ENCODE data around the gene KRT84. TPM values are rescaled to one million over a fixed set of nuclear protein-coding genes. Genes with fewer than 3 reads are reported as not detected.

Gene KRT84
- total and polyA plus RNA-seq, 9 of the 15 experiments (the other 6 are each of a cell fraction or from before 2014, with no cell fraction given), result not detected

DNA sequence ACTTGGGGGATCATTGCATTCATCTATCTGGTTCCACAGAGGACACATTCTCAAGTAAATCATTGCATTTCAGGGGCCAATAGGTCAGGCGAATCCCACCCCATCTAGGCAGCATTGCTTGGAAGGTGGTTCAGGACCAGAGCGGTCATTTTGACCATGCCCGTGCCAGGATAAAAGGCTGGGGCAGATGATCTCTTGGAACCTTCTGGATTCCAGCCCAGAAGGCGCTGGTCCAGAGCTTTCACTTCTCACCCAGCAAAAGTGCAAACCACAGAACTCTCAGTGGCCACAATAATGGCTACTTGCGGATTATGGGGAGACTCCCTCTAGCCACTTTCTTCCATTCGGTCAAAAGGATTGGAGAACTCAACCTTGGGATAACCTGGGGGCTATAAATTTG lies 17.6 kb downstream of the KRT84 start:
- Histone ChIP-seq H3K27ac (ENCODE audit: extremely low read depth, low read depth, low read length) (no peak overlapping the region), H3K79me2 (ENCODE audit: control insufficient read depth, insufficient read depth, low read length) (no peaks in the 10 kb centered on the region), H3K36me3 (ENCODE audit: control insufficient read depth, insufficient read depth, low read length) (no peaks in the 10 kb centered on the region), H3K9me3 (replicated peaks; ENCODE audit: control insufficient read depth, insufficient read depth, low read depth, low read length) (no peaks in the 10 kb centered on the region), H3K27me3 (ENCODE audit: control insufficient read depth in 2 of 2, insufficient read depth in 2 of 2, low read length in 2 of 2) (peaks cover 23 to 50% of the 10 kb centered on the region in 2 experiments; a peak in 4 of 5 replicates), H3K9me1 (ENCODE audit: control insufficient read depth, insufficient read depth, low read length) (no peaks in the 10 kb centered on the region), H3K9ac (ENCODE audit: insufficient read depth in 1 of 2, low read depth in 2 of 2, low read length in 2 of 2) (no peak overlapping the region), H2AFZ (ENCODE audit: low read depth, low read length) (no peak overlapping the region), H4K20me1 (replicated peaks; ENCODE audit: control insufficient read depth, insufficient read depth, low read length) (0 out of 2 replicates have a peak, but pooled peaks cover 5% of the 10 kb centered on the region), H3K4me3 (no peak overlapping the region), H3K4me2 (ENCODE audit: insufficient read depth, low read length) (no peak overlapping the region), H3K4me1 (replicated peaks in 1 of 2; ENCODE audit: control insufficient read depth in 2 of 2, insufficient read depth in 2 of 2, low read length in 2 of 2) (no peaks in the 10 kb centered on the region)
- ATAC-seq (no peak), DNase-seq (ENCODE audit: extremely low read depth in 1 of 4, low spot score in 3 of 4) (no peak), FAIRE-seq (no peak)
- ChIA-PET CTCF (ENCODE audit: low intra/inter-chr PET ratio) (no interaction called here), POLR2A (no interaction called here)
- TF ChIP-seq ZNF146 (CRISPR knock-in tag; IDR thresholded peaks at IDR 0.05; ENCODE audit: unreplicated experiment) (no peak), POLR2A (conservative IDR thresholded peaks at IDR 0.05) (no peak)
- in situ Hi-C loops (cut with MboI), result no loop called here
- intact Hi-C loops (cut with micrococcal nuclease), result loop anchor here (10.0 kb wide), 1 partner anchor 213 kb away; no protein-coding TSS in a partner anchor
- WGBS (ENCODE audit: insufficient coverage, low coverage, missing lambda C conversion rate), result under 1% methylated on average over 6 of the region's 6 CpGs
- BruUV-seq (replicated peaks), result no TSS peak

DNA sequence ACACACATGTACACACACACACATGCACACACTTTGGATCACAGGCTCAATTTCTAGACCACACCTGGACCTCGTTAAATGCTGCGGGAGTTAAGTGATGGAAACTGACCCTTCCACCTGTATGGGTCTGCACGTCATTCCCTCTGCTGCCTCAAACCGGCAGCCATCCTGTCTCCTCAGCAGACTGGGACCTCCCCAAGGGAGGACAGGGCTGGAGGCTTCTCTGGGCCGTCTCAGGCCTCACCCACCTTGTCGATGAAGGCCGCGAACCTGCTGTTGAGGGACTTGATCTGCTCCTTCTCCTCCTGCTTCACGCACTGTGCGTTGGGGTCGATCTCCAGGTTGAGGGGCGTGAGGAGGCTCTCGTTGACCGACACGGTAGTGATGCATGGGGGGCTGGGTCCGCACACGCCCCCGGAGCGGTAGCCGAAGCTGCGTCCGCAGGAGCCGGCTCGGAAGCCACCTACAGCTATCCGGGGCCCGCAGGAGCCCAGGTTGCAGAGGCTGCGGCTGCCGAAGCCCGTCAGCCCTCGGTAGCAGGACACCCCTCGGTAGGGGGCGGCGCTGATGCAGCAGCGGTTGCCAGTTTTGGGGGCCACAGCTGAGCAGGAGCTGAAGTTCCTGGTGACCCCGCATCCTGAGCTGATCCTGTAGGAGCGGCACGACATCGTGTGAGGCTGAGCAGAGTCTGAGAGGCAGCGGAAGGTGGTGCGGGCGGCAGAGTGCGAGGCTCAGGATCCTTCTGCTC lies 18.5 kb downstream of the KRT84 start, which contains the start of gene KRT85:
KRT85 (minus strand) TSS at position 744 of the 748 bp plus-strand sequence; CDS start at position 668, 76 bp downstream.
- Histone ChIP-seq H3K27ac (ENCODE audit: extremely low read depth, low read depth, low read length) (no peak within 1 kb of the TSS), H2AFZ (ENCODE audit: low read depth, low read length) (no peak within 1 kb of the TSS), H3K4me3 (no peak within 1 kb of the TSS), H3K27me3 (ENCODE audit: control insufficient read depth in 2 of 2, insufficient read depth in 2 of 2, low read length in 2 of 2) (peaks cover 23 to 57% of the 10 kb centered on the region in 2 experiments; a peak in 4 of 5 replicates), H4K20me1 (replicated peaks; ENCODE audit: control insufficient read depth, insufficient read depth, low read length) (0 out of 2 replicates have a peak, but pooled peaks cover 5% of the 10 kb centered on the region), H3K9me3 (replicated peaks; ENCODE audit: control insufficient read depth, insufficient read depth, low read depth, low read length) (no peaks in the 10 kb centered on the region), H3K9ac (ENCODE audit: insufficient read depth in 1 of 2, low read depth in 2 of 2, low read length in 2 of 2) (no peak within 1 kb of the TSS), H3K4me1 (replicated peaks in 1 of 2; ENCODE audit: control insufficient read depth in 2 of 2, insufficient read depth in 2 of 2, low read length in 2 of 2) (no peaks in the 10 kb centered on the region), H3K36me3 (ENCODE audit: control insufficient read depth, insufficient read depth, low read length) (no peaks in the 10 kb centered on the region), H3K4me2 (ENCODE audit: insufficient read depth, low read length) (no peak within 1 kb of the TSS), H3K79me2 (ENCODE audit: control insufficient read depth, insufficient read depth, low read length) (no peaks in the 10 kb centered on the region), H3K9me1 (ENCODE audit: control insufficient read depth, insufficient read depth, low read length) (no peaks in the 10 kb centered on the region)
- TF ChIP-seq ZNF518B (CRISPR knock-in tag; IDR thresholded peaks at IDR 0.05) (no peak), RNF2 (IDR thresholded peaks at IDR 0.05) (no peak), FOXK1 (CRISPR knock-in tag; IDR thresholded peaks at IDR 0.05; ENCODE audit: borderline replicate concordance) (no peak)
- no peak for DNase-seq (ENCODE audit: extremely low read depth in 1 of 4, low spot score in 3 of 4)
- in situ Hi-C loops (cut with MboI), result no loop called here
- POLR2A ChIA-PET, result interaction anchor here (0.5 kb wide), 1 partner anchor 656 kb away, joined by 3 read pairs; no protein-coding TSS in a partner anchor
- CTCF ChIA-PET (ENCODE audit: low intra/inter-chr PET ratio), result no interaction called here
- FAIRE-seq, result no peak
- ATAC-seq, result no peak
- intact Hi-C loops (cut with micrococcal nuclease), result loop anchor here (10.0 kb wide), 1 partner anchor 212 kb away; no protein-coding TSS in a partner anchor
- BruUV-seq (replicated peaks), result no TSS peak
- 1% methylated on average over 38 of the region's 42 CpGs for WGBS (ENCODE audit: insufficient coverage, low coverage, missing lambda C conversion rate)
